A673 (cell line): ENCODE results near the gene TMEM212. TPM values are rescaled to one million over a fixed set of nuclear protein-coding genes. Genes with fewer than 3 reads are reported as not detected.

Source experiments
- BruUV-seq: library from RNA; stranded (reverse); fragments of 400-500 nt; replicated peaks from 2 replicates; lab custom pipeline; 2021; lab: Mats Ljungman, UMichigan
- CTCF ChIA-PET: fragments of 300-600 bp; sonication (Branson Sonifier 250); formaldehyde crosslinking; loops from one replicate; lab custom pipeline; 2022; ENCODE audit warnings: antibody characterized with exemption; lab: Charles Lee
- POLR2A ChIA-PET: fragments of 300-600 bp; sonication (Branson Sonifier 250); formaldehyde crosslinking; loops from one replicate; lab custom pipeline; 2022; ENCODE audit warnings: antibody characterized with exemption; ENCODE audit not compliant: low non-redundant PET; lab: Charles Lee
- DNase-seq: peaks from one replicate; pipeline ENCODE4 v3.0.0-alpha.2; 2015; ENCODE audit warnings: low spot score
- H3K27ac ChIP-seq: fragments of 200-600 bp; sonication (generic); 2 replicates; pipeline ENCODE4 v1.5.1; 2016; ENCODE audit warnings: mixed run types, low read depth, mild to moderate bottlenecking, mixed read lengths, antibody characterized with exemption, low read length; ENCODE audit not compliant: poor library complexity, severe bottlenecking
- H3K27me3 ChIP-seq: fragments of 200-600 bp; sonication (generic); replicated peaks from 2 replicates; pipeline ENCODE4 v1.6.1; 2017; ENCODE audit warnings: mixed run types, low read depth, mild to moderate bottlenecking, mixed read lengths, antibody characterized with exemption, low read length; ENCODE audit not compliant: insufficient read depth, poor library complexity
- H3K36me3 ChIP-seq: fragments of 200-600 bp; sonication (generic); 2 replicates; pipeline ENCODE4 v1.6.1; 2016; ENCODE audit warnings: mixed run types, mild to moderate bottlenecking, mixed read lengths, antibody characterized with exemption, low read length; ENCODE audit not compliant: insufficient read depth, poor library complexity, severe bottlenecking
- H3K4me1 ChIP-seq: fragments of 200-600 bp; sonication (generic); 2 replicates; pipeline ENCODE4 v1.6.1; 2017; ENCODE audit warnings: mixed run types, mild to moderate bottlenecking, mixed read lengths, antibody characterized with exemption, low read length; ENCODE audit not compliant: insufficient read depth, poor library complexity, severe bottlenecking
- H3K4me3 ChIP-seq: fragments of 200-600 bp; sonication (generic); 2 replicates; pipeline ENCODE4 v1.5.1; 2016; ENCODE audit warnings: low read depth, mixed run types, mild to moderate bottlenecking, mixed read lengths, low read length; ENCODE audit not compliant: poor library complexity, severe bottlenecking
- H3K9me3 ChIP-seq: fragments of 200-600 bp; sonication (generic); 2 replicates; pipeline ENCODE4 v1.6.1; 2016; ENCODE audit warnings: mixed run types, low read depth, mild to moderate bottlenecking, mixed read lengths, antibody characterized with exemption, low read length; ENCODE audit not compliant: poor library complexity, severe bottlenecking
- EZH2 ChIP-seq: fragments of 200-600 bp; sonication (generic); IDR thresholded peaks from 2 replicates; pipeline ENCODE4 v1.6.1; 2017; ENCODE audit warnings: borderline replicate concordance, low read depth, mild to moderate bottlenecking, mixed read lengths, antibody characterized with exemption, low read length; ENCODE audit not compliant: poor library complexity, severe bottlenecking
- intact Hi-C: fragments of 100-400 bp; cut with micrococcal nuclease; formaldehyde crosslinking; loops from one replicate; pipeline ENCODE4 v1.10.0; 2022; ENCODE audit not compliant: unreplicated experiment
- total RNA-seq: library from RNA; stranded (reverse); gene quantifications from 2 replicates; pipeline ENCODE4 v1.2.3, GENCODE V29; 2021
- TF ChIP-seq, protein P1 (sequence below): fragments of 300-800, 200-600 bp; sonication (generic); conservative IDR thresholded peaks from 2 replicates; pipeline ENCODE4 v1.5.1; 2017; ENCODE audit warnings: low read depth, mild to moderate bottlenecking, antibody characterized with exemption, low read length, moderate library complexity, mixed read lengths

TMEM212 gene
- total RNA-seq, 1 experiment from 2014 or later, result not detected

DNA sequence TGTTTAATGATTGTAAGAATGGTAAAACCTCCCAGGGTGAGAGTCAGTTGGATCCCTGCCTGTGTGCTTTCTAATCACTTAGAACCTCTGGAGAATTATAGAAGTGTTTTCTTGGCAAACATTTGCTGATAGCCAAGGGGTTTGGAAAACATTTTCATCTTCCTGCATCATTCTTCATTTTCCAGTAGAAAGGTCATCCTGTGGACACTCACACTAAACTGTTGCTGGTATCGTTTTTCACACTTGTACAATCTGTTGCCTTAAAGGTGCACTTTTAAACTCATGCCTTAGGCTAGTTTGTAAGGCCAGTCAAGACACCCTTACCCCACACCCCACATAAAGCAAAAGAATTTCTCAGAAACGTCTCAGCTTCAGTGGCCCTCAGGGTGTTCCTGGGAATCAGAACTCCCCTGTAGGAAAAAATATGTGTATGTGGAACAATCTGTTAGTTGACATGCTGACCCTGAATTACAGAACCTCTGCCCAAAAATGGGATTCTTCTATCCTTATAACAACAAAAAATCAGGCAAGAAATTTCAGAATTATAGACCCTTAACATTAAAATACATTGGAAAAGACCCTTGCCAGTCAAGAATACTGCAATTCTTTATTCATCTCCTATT, 27.1 kb upstream of the TMEM212 start:
- CTCF ChIA-PET, result no interaction called here
- no peak for DNase-seq
- no peak for TF ChIP-seq EZH2
- TF ChIP-seq, protein P1, sequence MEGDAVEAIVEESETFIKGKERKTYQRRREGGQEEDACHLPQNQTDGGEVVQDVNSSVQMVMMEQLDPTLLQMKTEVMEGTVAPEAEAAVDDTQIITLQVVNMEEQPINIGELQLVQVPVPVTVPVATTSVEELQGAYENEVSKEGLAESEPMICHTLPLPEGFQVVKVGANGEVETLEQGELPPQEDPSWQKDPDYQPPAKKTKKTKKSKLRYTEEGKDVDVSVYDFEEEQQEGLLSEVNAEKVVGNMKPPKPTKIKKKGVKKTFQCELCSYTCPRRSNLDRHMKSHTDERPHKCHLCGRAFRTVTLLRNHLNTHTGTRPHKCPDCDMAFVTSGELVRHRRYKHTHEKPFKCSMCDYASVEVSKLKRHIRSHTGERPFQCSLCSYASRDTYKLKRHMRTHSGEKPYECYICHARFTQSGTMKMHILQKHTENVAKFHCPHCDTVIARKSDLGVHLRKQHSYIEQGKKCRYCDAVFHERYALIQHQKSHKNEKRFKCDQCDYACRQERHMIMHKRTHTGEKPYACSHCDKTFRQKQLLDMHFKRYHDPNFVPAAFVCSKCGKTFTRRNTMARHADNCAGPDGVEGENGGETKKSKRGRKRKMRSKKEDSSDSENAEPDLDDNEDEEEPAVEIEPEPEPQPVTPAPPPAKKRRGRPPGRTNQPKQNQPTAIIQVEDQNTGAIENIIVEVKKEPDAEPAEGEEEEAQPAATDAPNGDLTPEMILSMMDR, result no peak
- no peak overlapping the region for H3K4me3 ChIP-seq
- peaks cover 13% of the 10 kb centered on the region for H3K4me1 ChIP-seq
- intact Hi-C loops, result no loop called here
- no peaks in the 10 kb centered on the region for H3K27me3 ChIP-seq
- H3K36me3 ChIP-seq, result no peaks in the 10 kb centered on the region
- no peak overlapping the region for H3K27ac ChIP-seq
- BruUV-seq, result no TSS peak
- POLR2A ChIA-PET, result no interaction called here
- H3K9me3 ChIP-seq, result no peaks in the 10 kb centered on the region

DNA sequence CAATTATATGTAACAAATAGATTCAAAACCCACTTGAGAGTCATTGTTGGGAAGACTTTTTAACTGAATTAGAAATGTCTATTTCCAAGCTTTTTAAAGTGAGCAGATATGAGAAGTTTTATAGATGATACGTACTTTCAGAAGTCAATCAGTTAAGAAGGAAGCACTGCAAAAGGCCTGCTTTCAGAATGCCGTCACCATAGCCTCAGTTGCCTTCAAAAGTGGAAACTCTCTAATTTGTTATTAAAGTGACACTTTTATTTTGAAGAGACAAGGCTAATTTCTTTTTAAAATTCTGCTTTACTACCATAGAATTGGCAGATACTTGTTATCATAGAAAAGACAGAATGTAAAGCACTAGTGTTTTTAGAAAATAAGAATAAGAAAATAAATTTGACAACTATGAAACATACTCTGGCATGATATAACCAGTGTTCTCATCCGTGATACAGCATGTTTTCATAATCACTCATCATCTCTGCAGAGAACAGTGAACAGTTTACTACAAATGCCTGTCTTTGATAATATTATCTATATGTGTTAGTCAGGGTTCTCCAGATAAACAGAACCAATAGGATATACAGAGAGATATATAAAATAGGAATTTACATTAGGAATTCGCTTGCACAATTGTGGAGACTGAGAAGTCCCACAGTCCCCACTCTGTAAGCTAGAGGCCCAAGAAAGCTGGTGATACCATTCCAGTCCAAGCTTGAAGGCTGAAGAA, 25.9 kb upstream of the TMEM212 start:
- intact Hi-C loops, result no loop called here
- CTCF ChIA-PET, result no interaction called here
- H3K36me3 ChIP-seq, result no peaks in the 10 kb centered on the region
- no peak overlapping the region for H3K27ac ChIP-seq
- H3K27me3 ChIP-seq, result no peaks in the 10 kb centered on the region
- no peak for DNase-seq
- no peaks in the 10 kb centered on the region for H3K9me3 ChIP-seq
- H3K4me1 ChIP-seq, result peaks cover 2% of the 10 kb centered on the region
- no TSS peak for BruUV-seq
- POLR2A ChIA-PET, result no interaction called here
- no peak overlapping the region for H3K4me3 ChIP-seq
- no peak for TF ChIP-seq EZH2
- TF ChIP-seq, protein P1, result no peak

DNA sequence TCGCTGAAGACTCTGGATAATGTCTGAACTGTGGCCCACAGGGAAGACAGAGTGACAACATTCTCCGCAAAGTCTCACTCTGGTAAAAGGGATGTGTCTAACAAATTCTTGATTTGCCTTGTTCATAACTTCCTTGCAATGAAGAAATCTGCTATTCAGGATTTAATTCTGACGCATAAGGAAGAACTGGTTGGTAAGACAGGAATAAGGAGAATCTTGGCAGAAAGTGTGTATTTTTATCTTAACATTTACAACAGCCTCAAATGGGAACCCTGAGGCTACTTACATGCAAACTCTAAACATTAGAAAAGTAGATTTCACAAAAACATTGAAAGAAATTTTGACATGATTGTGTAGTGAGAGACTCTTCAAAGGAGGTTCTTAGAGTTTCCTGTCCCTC, 22.1 kb upstream of the TMEM212 start:
- BruUV-seq, result no TSS peak
- ChIA-PET CTCF (no interaction called here), POLR2A (no interaction called here)
- Histone ChIP-seq H3K36me3 (no peaks in the 10 kb centered on the region), H3K27ac (no peak overlapping the region), H3K9me3 (no peaks in the 10 kb centered on the region), H3K4me1 (peaks cover 8% of the 10 kb centered on the region), H3K27me3 (no peaks in the 10 kb centered on the region), H3K4me3 (no peak overlapping the region)
- TF ChIP-seq, protein P1, result no peak
- no peak for TF ChIP-seq EZH2
- no peak for DNase-seq
- intact Hi-C loops, result no loop called here
